Endothelial cell (in vitro differentiated cells): ENCODE measurements around the gene DCXR. TPM values are rescaled to one million over a fixed set of nuclear protein-coding genes. Genes with fewer than 3 reads are reported as not detected.
A peak's percentile ranks its signal among the peaks of the same experiment; 100 is the strongest.

ENCODE experiments used
- DNase-seq: peaks from one replicate; pipeline ENCODE4 v3.0.0; 2021; ENCODE audit warnings: low spot score
- H3K27ac Mint-ChIP-seq: one replicate; pipeline ENCODE4 v1.8.0; 2021; ENCODE audit warnings: mixed read lengths, inconsistent platforms; ENCODE audit not compliant: unreplicated experiment
- H3K27me3 Mint-ChIP-seq: one replicate; pipeline ENCODE4 v1.8.0; 2021; ENCODE audit warnings: mild to moderate bottlenecking, moderate library complexity, mixed read lengths, inconsistent platforms; ENCODE audit not compliant: unreplicated experiment
- H3K36me3 Mint-ChIP-seq: one replicate; pipeline ENCODE4 v1.8.0; 2021; ENCODE audit warnings: mild to moderate bottlenecking, low read depth, mixed read lengths, inconsistent platforms; ENCODE audit not compliant: unreplicated experiment
- H3K4me1 Mint-ChIP-seq: one replicate; pipeline ENCODE4 v1.8.0; 2021; ENCODE audit warnings: mild to moderate bottlenecking, mixed read lengths, inconsistent platforms; ENCODE audit not compliant: unreplicated experiment
- H3K4me3 Mint-ChIP-seq: one replicate; pipeline ENCODE4 v1.8.0; 2021; ENCODE audit warnings: mild to moderate bottlenecking, mixed read lengths, inconsistent platforms; ENCODE audit not compliant: unreplicated experiment
- H3K9me3 Mint-ChIP-seq: one replicate; pipeline ENCODE4 v1.8.0; 2021; ENCODE audit warnings: mixed read lengths, inconsistent platforms; ENCODE audit not compliant: unreplicated experiment
- total RNA-seq: library from RNA; stranded (reverse); fragmentation: NEBNext Ultra II Directional; extraction: Animal tissue kit (Norgen Biotek cat#: 25700); gene quantifications from one replicate; pipeline ENCODE4 v1.2.1, GENCODE V29; 2021; ENCODE audit not compliant: unreplicated experiment
- TF ChIP-seq, protein P1 (sequence below): fragments of 200-600 bp; sonication (generic); IDR thresholded peaks from one replicate; pipeline ENCODE4 v1.5.0; 2021; ENCODE audit warnings: antibody characterized with exemption; ENCODE audit not compliant: unreplicated experiment

DCXR gene
- total RNA-seq, 1 donor from 2014 or later = 30.8 TPM

DNA sequence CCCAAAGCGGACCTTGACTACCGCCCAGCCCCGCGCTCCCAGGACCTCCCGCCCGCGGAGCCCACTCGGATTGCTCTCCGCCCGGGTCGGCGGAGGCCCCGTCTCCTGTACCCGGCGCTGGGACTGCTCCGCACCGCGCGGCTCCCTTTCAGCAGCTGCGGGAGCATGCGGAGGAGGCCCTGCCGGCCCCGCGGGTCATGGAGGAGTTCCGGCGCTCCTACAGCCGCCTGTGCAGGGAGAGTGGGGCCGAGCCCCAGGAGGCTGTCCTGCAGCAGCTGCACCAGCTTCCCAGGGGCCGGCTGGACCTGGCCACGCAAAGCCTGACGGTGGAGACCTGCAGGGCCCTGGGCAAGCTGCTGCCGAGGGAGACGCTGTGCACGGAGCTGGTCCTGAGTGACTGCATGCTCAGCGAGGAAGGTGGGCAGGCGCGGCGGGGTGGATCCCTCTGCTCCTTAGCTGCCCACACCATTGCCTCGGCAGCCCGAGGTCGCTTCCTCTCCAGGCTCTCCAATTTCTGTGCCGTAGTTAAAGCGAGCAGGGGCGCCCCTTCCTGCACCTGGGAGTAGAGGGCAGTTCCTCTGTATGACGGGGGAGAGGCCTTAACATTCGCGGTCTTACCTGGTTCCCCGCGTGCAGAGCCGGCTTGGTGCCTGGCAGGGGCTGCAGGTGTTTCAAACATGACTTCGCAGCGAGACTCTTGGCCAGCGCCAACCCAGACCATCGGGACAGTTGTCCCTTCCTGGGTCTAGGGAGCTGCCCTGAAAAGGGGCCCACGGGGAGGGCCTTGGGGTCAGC, 13.9 kb downstream of the DCXR start:
- Mint-ChIP-seq H3K9me3 (no peaks in the 10 kb centered on the region), H3K4me1 (peaks cover 5% of the 10 kb centered on the region), H3K27ac (no peak overlapping the region), H3K27me3 (peaks cover 7% of the 10 kb centered on the region), H3K4me3 (peak overlapping the region; percentile 81), H3K36me3 (peaks cover 2% of the 10 kb centered on the region)
- peak; percentile 33 for DNase-seq
- TF ChIP-seq, protein P1, sequence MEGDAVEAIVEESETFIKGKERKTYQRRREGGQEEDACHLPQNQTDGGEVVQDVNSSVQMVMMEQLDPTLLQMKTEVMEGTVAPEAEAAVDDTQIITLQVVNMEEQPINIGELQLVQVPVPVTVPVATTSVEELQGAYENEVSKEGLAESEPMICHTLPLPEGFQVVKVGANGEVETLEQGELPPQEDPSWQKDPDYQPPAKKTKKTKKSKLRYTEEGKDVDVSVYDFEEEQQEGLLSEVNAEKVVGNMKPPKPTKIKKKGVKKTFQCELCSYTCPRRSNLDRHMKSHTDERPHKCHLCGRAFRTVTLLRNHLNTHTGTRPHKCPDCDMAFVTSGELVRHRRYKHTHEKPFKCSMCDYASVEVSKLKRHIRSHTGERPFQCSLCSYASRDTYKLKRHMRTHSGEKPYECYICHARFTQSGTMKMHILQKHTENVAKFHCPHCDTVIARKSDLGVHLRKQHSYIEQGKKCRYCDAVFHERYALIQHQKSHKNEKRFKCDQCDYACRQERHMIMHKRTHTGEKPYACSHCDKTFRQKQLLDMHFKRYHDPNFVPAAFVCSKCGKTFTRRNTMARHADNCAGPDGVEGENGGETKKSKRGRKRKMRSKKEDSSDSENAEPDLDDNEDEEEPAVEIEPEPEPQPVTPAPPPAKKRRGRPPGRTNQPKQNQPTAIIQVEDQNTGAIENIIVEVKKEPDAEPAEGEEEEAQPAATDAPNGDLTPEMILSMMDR = no peak

DNA sequence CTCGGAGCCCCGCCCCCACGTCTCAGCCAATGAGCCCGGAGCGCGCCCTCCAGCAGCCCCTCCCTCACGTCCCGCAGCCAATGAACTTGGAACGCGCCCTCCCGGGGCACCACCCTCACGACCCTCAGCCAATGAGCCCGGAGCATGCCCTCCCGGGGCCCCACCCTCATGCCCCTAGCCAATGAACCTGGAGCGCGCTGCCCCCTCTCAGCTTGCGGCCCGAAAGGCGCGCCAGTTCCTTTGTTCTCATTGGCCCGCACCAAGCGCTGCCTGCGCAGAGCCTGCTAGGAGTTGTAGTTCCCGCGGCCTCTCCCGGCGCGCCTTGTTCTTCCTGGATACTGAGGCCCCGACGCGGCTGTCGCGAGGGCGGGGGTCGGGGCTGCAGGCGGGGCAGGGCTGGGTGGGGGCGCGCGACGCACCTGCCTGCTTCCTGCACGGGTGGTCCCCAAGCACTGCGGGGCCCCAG, 14.5 kb downstream of the DCXR start, which contains the start of gene LRRC45:
Gene LRRC45 (plus strand): TSS at position 325 of the 466 bp plus-strand sequence. CDS start 339 bp downstream, outside the sequence.
- DNase-seq = peak; percentile 100
- Mint-ChIP-seq H3K36me3 (peaks cover 4% of the 10 kb centered on the region), H3K4me1 (peaks cover 5% of the 10 kb centered on the region), H3K27ac (no peak within 1 kb of the TSS), H3K4me3 (peak within 1 kb of the TSS; percentile 91), H3K9me3 (no peaks in the 10 kb centered on the region), H3K27me3 (peaks cover 8% of the 10 kb centered on the region)
- TF ChIP-seq, protein P1 = no peak

DNA sequence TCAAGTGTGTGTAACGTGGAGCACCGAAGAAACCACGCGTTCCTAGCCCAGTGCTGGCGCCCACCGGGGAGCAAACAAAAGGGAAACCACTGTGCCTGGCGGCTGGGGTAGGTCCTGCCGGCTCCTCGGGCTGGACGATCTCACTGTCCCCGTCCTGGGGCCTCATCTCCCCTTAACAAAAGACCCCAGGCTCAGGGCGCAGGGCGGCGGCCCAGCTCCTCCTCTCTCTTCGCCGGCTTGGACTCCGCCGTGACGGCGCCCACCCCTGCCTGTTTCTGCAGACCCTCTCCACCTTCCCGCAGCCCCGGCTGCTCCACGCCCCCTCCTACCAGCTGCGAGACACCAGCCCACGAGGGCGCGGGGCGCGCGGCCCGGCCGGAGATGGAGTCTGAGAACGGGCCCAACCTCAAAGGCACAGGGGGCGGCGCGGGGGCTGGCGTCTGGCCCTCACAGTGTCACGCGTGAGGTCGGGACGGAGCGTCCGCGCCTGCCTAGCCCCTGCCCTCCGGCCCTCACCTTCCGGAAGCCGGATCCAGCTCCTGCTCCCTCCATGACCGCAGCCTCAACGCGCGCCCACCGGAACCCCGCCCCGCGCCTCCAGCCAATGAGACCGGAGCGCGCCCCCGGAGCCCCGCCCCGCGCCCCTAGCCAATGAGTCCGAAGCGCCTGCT, 15.1 kb downstream of the DCXR start, which contains the start of gene CENPX:
Gene CENPX (minus strand): TSS at position 569 of the 671 bp plus-strand sequence. CDS start 17 bp downstream, at position 552.
- Mint-ChIP-seq H3K9me3 (no peaks in the 10 kb centered on the region), H3K27ac (no peak within 1 kb of the TSS), H3K27me3 (peaks cover 8% of the 10 kb centered on the region), H3K4me1 (peaks cover 5% of the 10 kb centered on the region), H3K4me3 (peak within 1 kb of the TSS; percentile 91), H3K36me3 (peaks cover 4% of the 10 kb centered on the region)
- TF ChIP-seq, protein P1 = no peak
- DNase-seq = no peak

DNA sequence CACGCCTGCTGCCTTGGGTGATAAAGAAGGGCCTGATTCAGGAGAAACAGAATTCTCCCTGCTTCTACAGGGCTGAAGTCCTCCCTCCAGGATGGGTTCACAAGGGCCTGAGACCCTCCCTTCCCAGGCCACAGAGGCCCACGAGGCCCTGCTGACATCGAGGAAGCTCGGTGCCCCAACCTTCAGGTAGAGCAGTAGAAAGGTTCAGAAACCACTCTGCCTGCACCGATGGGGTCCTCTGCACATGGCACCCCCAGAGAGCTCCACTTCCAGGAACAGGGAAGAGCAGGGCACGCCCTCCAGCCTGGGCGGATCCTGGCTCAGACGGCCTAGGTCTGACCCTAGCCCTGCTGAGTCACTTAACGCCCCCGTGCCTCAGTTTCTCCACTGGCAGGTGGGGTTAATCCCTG, 15.6 kb downstream of the DCXR start:
- peaks cover 8% of the 10 kb centered on the region for H3K27me3 Mint-ChIP-seq
- H3K9me3 Mint-ChIP-seq = no peaks in the 10 kb centered on the region
- H3K4me1 Mint-ChIP-seq = peaks cover 5% of the 10 kb centered on the region
- H3K36me3 Mint-ChIP-seq = peaks cover 4% of the 10 kb centered on the region
- no peak for DNase-seq
- TF ChIP-seq, protein P1 = no peak
- peak overlapping the region; percentile 91 for H3K4me3 Mint-ChIP-seq
- no peak overlapping the region for H3K27ac Mint-ChIP-seq
